ENCODE data around the gene NDRG4. TPM values are rescaled to one million over a fixed set of nuclear protein-coding genes. Genes with fewer than 3 reads are reported as not detected.
A peak's percentile ranks its signal among the peaks of the same experiment; 100 is the strongest.

NDRG4 gene
- total and polyA plus RNA-seq, 2 of the 13 experiments (the other 11 are each of a cell fraction or from before 2014, with no cell fraction given): 1.7 to 2.7 TPM

- TF ChIP-seq ATM (IDR thresholded peaks at IDR 0.05; ENCODE audit: borderline replicate concordance): no peak
- TF ChIP-seq SOX13 (IDR thresholded peaks at IDR 0.05): no peak
- TF ChIP-seq SOX13 (CRISPR knock-in tag; conservative IDR thresholded peaks at IDR 0.05 in 1 of 2, IDR thresholded peaks at IDR 0.05 in 1 of 2): peak in 1 of 2 experiments; percentile 16; a peak in 1 of 4 replicates
- peak; percentile 49; the same call in 1 of the 2 replicates for TF ChIP-seq ELF3 (CRISPR knock-in tag; IDR thresholded peaks at IDR 0.05)
- peak; percentile 88 for TF ChIP-seq FOSL2 (CRISPR knock-in tag; IDR thresholded peaks at IDR 0.05)
- TF ChIP-seq PCBP1 (IDR thresholded peaks at IDR 0.05; ENCODE audit: borderline replicate concordance, low read depth, low read length): 0 out of 2 replicates have a peak, but pooled peaks have one; percentile 14
- no peak for TF ChIP-seq ZNF672 (CRISPR knock-in tag; IDR thresholded peaks at IDR 0.05)
- TF ChIP-seq HNF1B (CRISPR knock-in tag; IDR thresholded peaks at IDR 0.05): 0 out of 2 replicates have a peak, but pooled peaks have one; percentile 24
- TF ChIP-seq KDM4B (CRISPR knock-in tag; IDR thresholded peaks at IDR 0.05): no peak
- peak; percentile 54; the same call in 1 of the 2 replicates for TF ChIP-seq NFE2 (CRISPR knock-in tag; IDR thresholded peaks at IDR 0.05)
- TF ChIP-seq ZNF577 (CRISPR knock-in tag; IDR thresholded peaks at IDR 0.05; ENCODE audit: borderline replicate concordance, low read depth): no peak
- peak; percentile 24; the same call in 1 of the 2 replicates for TF ChIP-seq KDM2A (CRISPR knock-in tag; IDR thresholded peaks at IDR 0.05; ENCODE audit: borderline replicate concordance, low read depth)
- peak; percentile 75 for TF ChIP-seq NFYC (CRISPR knock-in tag; IDR thresholded peaks at IDR 0.05)
- 0 out of 2 replicates have a peak, but pooled peaks have one; percentile 18 for TF ChIP-seq ZNF235 (CRISPR knock-in tag; IDR thresholded peaks at IDR 0.05; ENCODE audit: borderline replicate concordance)
- TF ChIP-seq NFYB (CRISPR knock-in tag; IDR thresholded peaks at IDR 0.05): peak; percentile 79
- peak; percentile 38 for TF ChIP-seq SAP130 (CRISPR knock-in tag; IDR thresholded peaks at IDR 0.05; ENCODE audit: low read depth)
- 0 out of 2 replicates have a peak, but pooled peaks have one; percentile 15 for TF ChIP-seq ZMYM4 (CRISPR knock-in tag; IDR thresholded peaks at IDR 0.05)
- 0 out of 2 replicates have a peak, but pooled peaks have one; percentile 44 for TF ChIP-seq ZNF598 (CRISPR knock-in tag; IDR thresholded peaks at IDR 0.05; ENCODE audit: borderline replicate concordance)
- 0 out of 2 replicates have a peak, but pooled peaks have one; percentile 59 for TF ChIP-seq ZNF44 (CRISPR knock-in tag; IDR thresholded peaks at IDR 0.05)
- TF ChIP-seq TRAFD1 (CRISPR knock-in tag; IDR thresholded peaks at IDR 0.05; ENCODE audit: borderline replicate concordance): no peak
- TF ChIP-seq ZFY (CRISPR knock-in tag; IDR thresholded peaks at IDR 0.05): 0 out of 2 replicates have a peak, but pooled peaks have one; percentile 10
- TF ChIP-seq SOX6 (IDR thresholded peaks at IDR 0.05): no peak
- TF ChIP-seq SOX6 (CRISPR knock-in tag; IDR thresholded peaks at IDR 0.05): peak; percentile 31; the same call in 1 of the 2 replicates
- TF ChIP-seq NFE2L2 (IDR thresholded peaks at IDR 0.05; ENCODE audit: low read length): peak; percentile 23; the same call in 1 of the 2 replicates
Observed at GRCh38 chr16:58499615-58500351, at the start of gene NDRG4 (continued).
